Esophagus squamous epithelium (tissue), 5 donors: ENCODE measurements around the gene MTHFR. TPM values are rescaled to one million over a fixed set of nuclear protein-coding genes. Genes with fewer than 3 reads are reported as not detected.

Experiments
- DNase-seq: peaks from one replicate; lab custom pipeline; 2025; lab: John Stamatoyannopoulos, UW
- H3K27ac ChIP-seq, 4 donors: fragments of 200-600 bp; sonication (generic); one replicate each; pipeline ENCODE4 v1.5.1; 2016 to 2019; ENCODE audit warnings: mild to moderate bottlenecking in 1 of 4
- H3K27me3 ChIP-seq, 4 donors: fragments of 200-600 bp; sonication (generic); 1 replicate in 3 of 4; 2 replicates in 1 of 4; pipeline versions ENCODE4 v1.5.1 to v1.6.0; 2017 to 2021; ENCODE audit warnings: antibody characterized with exemption in 1 of 4
- H3K36me3 ChIP-seq, 3 donors: fragments of 200-600 bp; sonication (generic); one replicate each; pipeline ENCODE4 v1.5.1; 2016 to 2019
- H3K4me1 ChIP-seq, 3 donors: fragments of 200-600 bp; sonication (generic); one replicate each; pipeline ENCODE4 v1.5.1; 2017 to 2019
- H3K4me3 ChIP-seq, 4 donors: fragments of 200-600 bp; sonication (generic); 1 replicate in 3 of 4; 2 replicates in 1 of 4; pipeline ENCODE4 v1.5.1; 2016 to 2019; ENCODE audit warnings: mild to moderate bottlenecking in 2 of 4, moderate library complexity in 1 of 4
- H3K9me3 ChIP-seq, 3 donors: fragments of 200-600 bp; sonication (generic); one replicate each; pipeline ENCODE4 v1.5.1; 2016 to 2019
- CTCF ChIP-seq, 6 experiments: fragments of 450-650 bp in 4 of 6; fragments of 200-600 bp in 2 of 6; sonication (generic) in 2 of 6; IDR thresholded peaks; one replicate each; pipeline ENCODE4 v1.5.1; 2016 to 2019; ENCODE audit warnings: antibody characterized with exemption in 6 of 6, mild to moderate bottlenecking in 4 of 6, moderate library complexity in 4 of 6
- POLR2A ChIP-seq, 4 donors: fragments of 450-650 bp; IDR thresholded peaks; one replicate each; pipeline ENCODE4 v1.6.1; 2017; ENCODE audit warnings: antibody characterized with exemption in 4 of 4, mild to moderate bottlenecking in 4 of 4, moderate library complexity in 3 of 4
- WGBS, 2 donors: methylation state at CpG; one replicate each; pipeline ENCODE4 v1.1.5; 2018; 5-methylcytosine and 5-hydroxymethylcytosine counted together
- intact Hi-C: fragments of 100-400 bp; cut with DNase I; formaldehyde crosslinking; loops from one replicate; pipeline ENCODE4 v1.15.0; 2022
- total RNA-seq, 4 donors: library from RNA; depleted of rRNA; stranded (reverse); fragments of >200 nt; gene quantifications; one replicate each; pipeline ENCODE4 v1.1.0, GENCODE V29; 2016
- donor health status: DM: yes; HTN: yes; CAD: no.

MTHFR gene
- total RNA-seq, 4 donors from 2014 or later, result 15.6 to 30.1 (median 25.4) TPM

GRCh38 chr1:11784993-11785769, 20.6 kb downstream of the MTHFR start:
- 18 to 40% methylated on average over 1 to 10 of the region's 30 CpGs for WGBS, 2 donors
- Histone ChIP-seq H3K9me3 (no peaks in the 10 kb centered on the region), H3K36me3 (peaks cover 0 to 5% (median 0%) of the 10 kb centered on the region in 3 donors), H3K4me1 (peaks cover 42 to 58% (median 56%) of the 10 kb centered on the region in 3 donors), H3K27me3 (no peaks in the 10 kb centered on the region), H3K27ac (peak overlapping the region; percentile 10 to 62 (median 51)), H3K4me3 (peak overlapping the region; percentile 3 to 61 (median 18))
- intact Hi-C loops, result no loop called here
- TF ChIP-seq CTCF (IDR thresholded peaks at IDR 0.05) (peak; percentile 60 to 81 (median 79)), POLR2A (IDR thresholded peaks at IDR 0.05) (peak in 1 of 4 donors; percentile 18)
- DNase-seq, result no peak

DNA sequence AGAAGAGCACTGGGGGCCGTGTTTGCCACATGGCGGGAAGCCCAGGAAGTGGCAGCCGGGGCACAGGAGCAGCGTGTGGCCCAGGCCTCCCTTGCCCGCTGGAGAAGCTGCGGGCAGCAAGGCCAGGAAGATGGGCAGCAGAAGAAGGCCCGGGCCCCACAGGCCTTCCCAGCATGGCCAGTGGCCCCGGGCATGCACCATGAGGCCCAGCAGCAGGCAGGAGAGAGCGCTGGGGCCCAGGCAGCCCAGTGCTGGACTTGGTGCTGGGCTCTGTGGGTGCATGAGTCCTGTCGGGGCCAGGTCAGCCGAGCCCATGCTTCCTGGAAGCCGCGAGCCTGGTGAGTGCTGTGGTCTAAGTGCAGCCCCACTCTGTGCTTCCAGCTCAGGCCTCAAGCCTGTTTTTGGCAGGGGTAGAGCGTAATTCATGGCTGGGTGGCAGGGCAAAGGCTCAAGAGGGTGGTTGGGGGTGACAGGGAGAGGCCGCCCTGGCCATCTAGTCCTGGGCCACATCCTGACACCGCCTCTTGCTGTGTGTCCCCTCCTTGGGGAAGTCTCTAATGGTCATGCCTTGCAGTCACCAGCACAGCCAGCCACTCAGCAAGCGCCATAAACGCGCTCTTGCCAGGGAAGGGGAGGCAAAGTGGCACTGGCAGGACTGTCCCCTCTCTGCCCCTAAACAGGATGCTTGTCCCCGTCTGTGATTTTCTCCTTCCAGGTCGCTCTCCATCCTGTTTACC, 21.3 kb downstream of the MTHFR start:
- 58 to 81% methylated on average over 5 to 11 of the region's 21 CpGs for WGBS, 2 donors
- no peaks in the 10 kb centered on the region for H3K36me3 ChIP-seq
- H3K4me1 ChIP-seq, result peaks cover 34 to 51% (median 49%) of the 10 kb centered on the region in 3 donors
- TF ChIP-seq POLR2A (IDR thresholded peaks at IDR 0.05), result no peak
- TF ChIP-seq CTCF (IDR thresholded peaks at IDR 0.05), result no peak
- no peaks in the 10 kb centered on the region for H3K9me3 ChIP-seq
- no peaks in the 10 kb centered on the region for H3K27me3 ChIP-seq
- peak overlapping the region; percentile 10 to 62 (median 51) for H3K27ac ChIP-seq
- peak overlapping the region in 3 of 4 donors; percentile 4 to 61 (median 33) for H3K4me3 ChIP-seq
- no peak for DNase-seq
- intact Hi-C loops, result no loop called here

DNA sequence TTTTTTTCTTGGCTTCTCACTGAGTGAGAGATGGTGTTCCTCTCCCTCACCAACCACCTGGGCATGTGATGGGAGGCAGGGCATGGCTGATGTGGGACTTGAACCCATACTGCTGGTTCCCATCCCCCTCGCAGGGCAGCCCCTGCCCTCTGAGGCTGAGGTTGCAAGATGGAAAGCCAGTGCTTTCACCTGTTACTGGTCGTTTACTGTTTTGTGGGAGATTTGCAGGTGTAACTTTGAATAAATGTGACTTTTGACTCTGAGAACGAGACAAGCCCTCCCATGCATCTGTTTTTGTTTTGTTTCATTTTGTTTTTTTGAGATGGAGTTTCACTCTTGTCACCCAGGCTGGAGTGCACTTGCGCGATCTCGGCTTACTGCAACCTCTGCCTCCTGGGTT, 22.2 kb downstream of the MTHFR start:
- Histone ChIP-seq H3K36me3 (no peaks in the 10 kb centered on the region), H3K4me3 (no peak overlapping the region), H3K4me1 (peaks cover 27 to 42% (median 40%) of the 10 kb centered on the region in 3 donors), H3K27ac (no peak overlapping the region), H3K9me3 (no peaks in the 10 kb centered on the region), H3K27me3 (no peaks in the 10 kb centered on the region)
- DNase-seq, result no peak
- WGBS, 2 donors, result 88 to 95% methylated on average over 5 to 6 of the region's 6 CpGs
- intact Hi-C loops, result no loop called here
- TF ChIP-seq CTCF (IDR thresholded peaks at IDR 0.05) (no peak), POLR2A (IDR thresholded peaks at IDR 0.05) (no peak)

- H3K27me3 ChIP-seq, result no peaks in the 10 kb centered on the region
- H3K4me1 ChIP-seq, result peaks cover 13 to 28% (median 26%) of the 10 kb centered on the region in 3 donors
- H3K4me3 ChIP-seq, result no peak overlapping the region
- H3K9me3 ChIP-seq, result no peaks in the 10 kb centered on the region
- 69 to 80% methylated on average over 2 to 3 of the region's 6 CpGs for WGBS, 2 donors
- no peak for TF ChIP-seq POLR2A (IDR thresholded peaks at IDR 0.05)
- no peak for TF ChIP-seq CTCF (IDR thresholded peaks at IDR 0.05)
- intact Hi-C loops, result no loop called here
- H3K36me3 ChIP-seq, result no peaks in the 10 kb centered on the region
- DNase-seq, result no peak
- H3K27ac ChIP-seq, result no peak overlapping the region
Measured at GRCh38 chr1:11782127-11782708, 23.5 kb downstream of the MTHFR start.
